Measurements from ENCODE around the gene EGFLAM.

- no peak for TF ChIP-seq POLR2A (IDR thresholded peaks at IDR 0.05)
- no peak for TF ChIP-seq CTCF (IDR thresholded peaks at IDR 0.05)
These were observed 121.1 kb downstream of the EGFLAM start for GRCh38 chr5:38379350-38379937.

Measured in heart left ventricle (tissue), 13 donors.